IMR-90 (cell line): ENCODE measurements around the gene FMOD. TPM values are rescaled to one million over a fixed set of nuclear protein-coding genes. Genes with fewer than 3 reads are reported as not detected.

ENCODE experiments used
- ATAC-seq: fragments of 200-7000 bp; cut with Tn5 transposase; 2 replicates; pipeline ENCODE4 v1.9.1; 2020; ENCODE audit warnings: low read depth, mild to moderate bottlenecking, moderate library complexity
- BruUV-seq: library from RNA; stranded (reverse); fragments of 400-500 nt; replicated peaks from 2 replicates; lab custom pipeline; 2021; lab: Mats Ljungman, UMichigan
- CTCF ChIA-PET: fragments of 300-600 bp; formaldehyde crosslinking; extraction: SDS; loops from one replicate; lab custom pipeline; 2021; ENCODE audit warnings: antibody characterized with exemption; lab: Yijun Ruan, JAX
- POLR2A ChIA-PET: fragments of 300-600 bp; sonication (Branson Sonifier 250); formaldehyde crosslinking; loops from one replicate; lab custom pipeline; 2022; ENCODE audit warnings: antibody characterized with exemption; ENCODE audit not compliant: unreplicated experiment; lab: Charles Lee
- DNase-seq: peaks from one replicate; pipeline ENCODE4 v3.0.0; 2013
- H2AFZ ChIP-seq: replicated peaks from 2 replicates; pipeline ENCODE3; 2013; ENCODE audit warnings: low read length, mild to moderate bottlenecking; ENCODE audit not compliant: poor library complexity
- H2AK5ac ChIP-seq: 2 replicates; pipeline ENCODE4 v1.6.1; 2013; ENCODE audit warnings: low read depth, low read length, inconsistent platforms
- H2AK9ac ChIP-seq: replicated peaks from 2 replicates; pipeline ENCODE3; 2013; ENCODE audit warnings: mild to moderate bottlenecking, low read depth, low read length, moderate library complexity; ENCODE audit not compliant: poor library complexity
- H2BK120ac ChIP-seq: 2 replicates; pipeline ENCODE4 v1.6.1; 2013; ENCODE audit warnings: low read depth, low read length, inconsistent platforms
- H2BK15ac ChIP-seq: 3 replicates; pipeline ENCODE4 v1.6.1; 2013; ENCODE audit warnings: low read depth, low read length, inconsistent platforms
- H2BK20ac ChIP-seq: 2 replicates; pipeline ENCODE4 v1.6.1; 2013; ENCODE audit warnings: low read depth, mild to moderate bottlenecking, inconsistent platforms, low read length, moderate library complexity
- H2BK5ac ChIP-seq: 2 replicates; pipeline ENCODE4 v1.6.1; 2013; ENCODE audit warnings: mild to moderate bottlenecking, low read depth, low read length, inconsistent platforms; ENCODE audit not compliant: poor library complexity, severe bottlenecking
- H3K14ac ChIP-seq: replicated peaks from 2 replicates; pipeline ENCODE4 v1.6.1; 2013; ENCODE audit warnings: low read depth, low read length, inconsistent platforms
- H3K18ac ChIP-seq: 2 replicates; pipeline ENCODE4 v1.6.1; 2013; ENCODE audit warnings: low read depth, low read length, control low read depth
- H3K23ac ChIP-seq: 2 replicates; pipeline ENCODE4 v1.6.1; 2013; ENCODE audit warnings: low read depth, low read length, inconsistent platforms
- H3K27ac ChIP-seq: 2 replicates; pipeline ENCODE4 v1.5.1; 2013; ENCODE audit warnings: mild to moderate bottlenecking, control low read depth, low read length; ENCODE audit not compliant: insufficient read depth
- H3K27me3 ChIP-seq: 2 replicates; pipeline ENCODE4 v1.6.1; 2013; ENCODE audit warnings: low read length; ENCODE audit not compliant: control insufficient read depth, insufficient read depth
- H3K36me3 ChIP-seq: 2 replicates; pipeline ENCODE4 v1.6.1; 2013; ENCODE audit warnings: low read length, mixed read lengths; ENCODE audit not compliant: control insufficient read depth, insufficient read depth
- H3K4ac ChIP-seq: 2 replicates; pipeline ENCODE4 v1.6.1; 2013; ENCODE audit warnings: low read depth, low read length, inconsistent platforms
- H3K4me1 ChIP-seq: 2 replicates; pipeline ENCODE4 v1.6.1; 2013; ENCODE audit warnings: low read length, mixed read lengths; ENCODE audit not compliant: control insufficient read depth, insufficient read depth
- H3K4me2 ChIP-seq: 2 replicates; pipeline ENCODE4 v1.6.1; 2013; ENCODE audit warnings: low read depth, mild to moderate bottlenecking, control low read depth, low read length, moderate library complexity
- H3K4me3 ChIP-seq: 2 replicates; pipeline ENCODE4 v1.5.1; 2013; ENCODE audit warnings: low read depth, mild to moderate bottlenecking, control low read depth, low read length, moderate library complexity; ENCODE audit not compliant: insufficient read depth
- H3K56ac ChIP-seq: 2 replicates; pipeline ENCODE4 v1.6.1; 2013; ENCODE audit warnings: low read length, inconsistent platforms; ENCODE audit not compliant: insufficient read depth; ENCODE audit errors: extremely low read depth
- H3K79me1 ChIP-seq, 2 experiments: 2 replicates each; pipeline ENCODE4 v1.6.1; 2013; ENCODE audit warnings: low read length in 2 of 2, inconsistent platforms in 1 of 2, low read depth in 1 of 2
- H3K9ac ChIP-seq: 2 replicates; pipeline ENCODE4 v1.6.1; 2013; ENCODE audit warnings: low read depth, low read length, control low read depth
- H3K9me1 ChIP-seq: 2 replicates; pipeline ENCODE4 v1.6.1; 2013; ENCODE audit warnings: low read length, inconsistent platforms; ENCODE audit not compliant: insufficient read depth
- H3K9me3 ChIP-seq: 2 replicates; pipeline ENCODE4 v1.6.1; 2013; ENCODE audit warnings: low read length; ENCODE audit not compliant: control insufficient read depth, insufficient read depth
- H4K20me1 ChIP-seq: 2 replicates; pipeline ENCODE4 v1.6.1; 2013; ENCODE audit warnings: low read length, inconsistent platforms; ENCODE audit not compliant: insufficient read depth
- H4K5ac ChIP-seq: 2 replicates; pipeline ENCODE4 v1.6.1; 2013; ENCODE audit warnings: mild to moderate bottlenecking, low read depth, low read length, control low read depth
- H4K8ac ChIP-seq, 2 experiments: 2 replicates each; pipeline ENCODE4 v1.6.1; 2013; ENCODE audit warnings: low read depth in 2 of 2, low read length in 2 of 2, control low read depth in 1 of 2, inconsistent platforms in 1 of 2
- H4K91ac ChIP-seq: 2 replicates; pipeline ENCODE4 v1.6.1; 2013; ENCODE audit warnings: low read depth, low read length, inconsistent platforms; ENCODE audit not compliant: insufficient read depth
- CEBPB ChIP-seq: IDR thresholded peaks from 2 replicates; pipeline ENCODE4 v1.6.1; 2012; ENCODE audit warnings: low read depth, low read length, improper control_type of control experiment
- CHD1 ChIP-seq: IDR thresholded peaks from 2 replicates; pipeline ENCODE4 v1.6.1; 2012; ENCODE audit warnings: low read depth, low read length, improper control_type of control experiment
- FOS ChIP-seq: fragments of 150-350 bp; IDR thresholded peaks from 2 replicates; pipeline ENCODE4 v1.6.1; 2016; ENCODE audit warnings: low read depth, low read length
- MAFK ChIP-seq: IDR thresholded peaks from 2 replicates; pipeline ENCODE4 v1.6.1; 2012; ENCODE audit warnings: low read depth, low read length, improper control_type of control experiment
- MAZ ChIP-seq: IDR thresholded peaks from 2 replicates; pipeline ENCODE4 v1.6.1; 2012; ENCODE audit warnings: low read depth, mild to moderate bottlenecking, low read length, improper control_type of control experiment, moderate library complexity, borderline replicate concordance
- NFE2L2 ChIP-seq: fragments of 150-350 bp; IDR thresholded peaks from 2 replicates; pipeline ENCODE4 v1.6.1; 2016; ENCODE audit warnings: low read depth, mild to moderate bottlenecking, low read length
- RAD21 ChIP-seq: IDR thresholded peaks from 2 replicates; pipeline ENCODE4 v1.6.1; 2012; ENCODE audit warnings: low read length, improper control_type of control experiment
- RCOR1 ChIP-seq: IDR thresholded peaks from 2 replicates; pipeline ENCODE4 v1.6.1; 2012; ENCODE audit warnings: mild to moderate bottlenecking, low read length, improper control_type of control experiment; ENCODE audit not compliant: insufficient replicate concordance
- RFX5 ChIP-seq: IDR thresholded peaks from 2 replicates; pipeline ENCODE4 v1.8.0; 2012; ENCODE audit warnings: low read depth, mild to moderate bottlenecking, low read length, moderate library complexity
- SMC3 ChIP-seq: fragments of 150-350 bp; IDR thresholded peaks from 2 replicates; pipeline ENCODE4 v1.6.1; 2016; ENCODE audit warnings: low read depth, mild to moderate bottlenecking, antibody characterized with exemption, low read length, moderate library complexity
- WGBS, 2 experiments: methylation state at CpG; one replicate each; pipeline versions ENCODE4 v1.1.5 to v1.1.7; 2013; ENCODE audit warnings: missing lambda C conversion rate in 2 of 2; ENCODE audit not compliant: insufficient read length in 1 of 2; ENCODE audit errors: extremely low coverage in 2 of 2; 5-methylcytosine and 5-hydroxymethylcytosine counted together
- dilution Hi-C: fragments of 300-500 bp; cut with HindIII; formaldehyde crosslinking; loops from one replicate; pipeline ENCODE4 v1.14.3; 2018; ENCODE audit warnings: low sequenced_read_pairs; ENCODE audit not compliant: unreplicated experiment
- in situ Hi-C: fragments of 300-500 bp; cut with MboI; formaldehyde crosslinking; loops from 3 replicates; pipeline ENCODE4 v1.14.3; 2019; ENCODE audit warnings: low sequenced_read_pairs, inconsistent platforms, mixed read lengths
- intact Hi-C: fragments of 100-400 bp; cut with micrococcal nuclease; formaldehyde crosslinking; loops from 2 replicates; pipeline ENCODE4 v1.10.0; 2022
- polyA plus RNA-seq, 3 experiments: library from polyadenylated mRNA; depleted of rRNA; stranded (reverse); fragments of >200 nt; gene quantifications; 2 replicates each; pipeline ENCODE4 v1.2.3, GENCODE V29; 2012; ENCODE audit warnings: low replicate concordance in 1 of 3
- total RNA-seq: library from RNA; depleted of rRNA; stranded (reverse); fragments of >200 nt; gene quantifications from 2 replicates; pipeline ENCODE4 v1.2.3, GENCODE V29; 2012
- TF ChIP-seq, protein P1 (sequence below): fragments of 150-350 bp; IDR thresholded peaks from 2 replicates; pipeline ENCODE4 v1.6.1; 2016; ENCODE audit warnings: low read depth, mild to moderate bottlenecking, low read length, moderate library complexity, borderline replicate concordance
- TF ChIP-seq, protein P2 (sequence below): fragments of 150-350 bp; IDR thresholded peaks from 2 replicates; pipeline ENCODE4 v1.6.1; 2017; ENCODE audit warnings: mild to moderate bottlenecking, antibody characterized with exemption, low read length, low read depth
- TF ChIP-seq, protein P3 (sequence below): conservative IDR thresholded peaks from 2 replicates; pipeline ENCODE4 v1.5.1; 2012; ENCODE audit warnings: mild to moderate bottlenecking, low read depth, low read length, improper control_type of control experiment

The FMOD gene
- total and polyA plus RNA-seq, 2 of the 4 experiments (the other 2 are of a cell fraction): 0.18 to 2.7 TPM

DNA sequence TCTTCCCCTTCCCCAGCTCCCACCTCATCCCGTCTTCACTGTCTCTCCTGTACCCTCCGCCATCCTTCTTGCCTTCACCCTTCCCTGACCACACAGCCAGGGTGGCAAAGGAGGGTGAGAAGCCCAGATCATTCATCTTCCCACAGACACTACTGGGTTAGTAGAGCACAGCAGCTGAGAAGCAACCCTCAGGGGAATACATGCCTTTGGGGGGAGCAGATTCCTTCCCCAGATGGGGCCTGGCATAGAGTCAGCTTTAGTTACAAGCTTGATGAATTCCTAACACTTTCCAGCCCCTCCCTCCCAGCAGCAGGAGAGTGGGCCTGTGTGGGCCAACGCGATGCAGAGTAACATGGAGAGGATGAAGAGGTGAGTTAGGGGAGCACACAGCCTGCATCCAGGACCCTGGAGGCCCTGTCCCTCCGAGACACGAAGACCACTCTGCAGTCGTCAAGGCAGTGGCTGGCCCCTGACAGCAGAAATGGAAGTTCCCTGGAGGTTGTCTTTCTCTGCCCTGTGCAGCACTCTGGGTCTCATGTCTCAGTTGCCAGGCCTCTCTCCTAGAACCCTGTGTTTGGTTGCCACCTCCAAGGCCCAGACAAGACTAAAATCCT is 54.4 kb downstream of the FMOD start:
- H3K14ac ChIP-seq: no peak overlapping the region
- CTCF ChIA-PET: no interaction called here
- TF ChIP-seq CEBPB (no peak), RCOR1 (no peak), FOS (no peak), SMC3 (no peak), NFE2L2 (no peak), CHD1 (no peak), MAZ (no peak), RFX5 (no peak), RAD21 (no peak), MAFK (no peak)
- TF ChIP-seq, protein P1, sequence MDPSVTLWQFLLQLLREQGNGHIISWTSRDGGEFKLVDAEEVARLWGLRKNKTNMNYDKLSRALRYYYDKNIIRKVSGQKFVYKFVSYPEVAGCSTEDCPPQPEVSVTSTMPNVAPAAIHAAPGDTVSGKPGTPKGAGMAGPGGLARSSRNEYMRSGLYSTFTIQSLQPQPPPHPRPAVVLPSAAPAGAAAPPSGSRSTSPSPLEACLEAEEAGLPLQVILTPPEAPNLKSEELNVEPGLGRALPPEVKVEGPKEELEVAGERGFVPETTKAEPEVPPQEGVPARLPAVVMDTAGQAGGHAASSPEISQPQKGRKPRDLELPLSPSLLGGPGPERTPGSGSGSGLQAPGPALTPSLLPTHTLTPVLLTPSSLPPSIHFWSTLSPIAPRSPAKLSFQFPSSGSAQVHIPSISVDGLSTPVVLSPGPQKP: no peak
- TF ChIP-seq, protein P2, sequence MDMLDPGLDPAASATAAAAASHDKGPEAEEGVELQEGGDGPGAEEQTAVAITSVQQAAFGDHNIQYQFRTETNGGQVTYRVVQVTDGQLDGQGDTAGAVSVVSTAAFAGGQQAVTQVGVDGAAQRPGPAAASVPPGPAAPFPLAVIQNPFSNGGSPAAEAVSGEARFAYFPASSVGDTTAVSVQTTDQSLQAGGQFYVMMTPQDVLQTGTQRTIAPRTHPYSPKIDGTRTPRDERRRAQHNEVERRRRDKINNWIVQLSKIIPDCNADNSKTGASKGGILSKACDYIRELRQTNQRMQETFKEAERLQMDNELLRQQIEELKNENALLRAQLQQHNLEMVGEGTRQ: no peak
- TF ChIP-seq, protein P3, sequence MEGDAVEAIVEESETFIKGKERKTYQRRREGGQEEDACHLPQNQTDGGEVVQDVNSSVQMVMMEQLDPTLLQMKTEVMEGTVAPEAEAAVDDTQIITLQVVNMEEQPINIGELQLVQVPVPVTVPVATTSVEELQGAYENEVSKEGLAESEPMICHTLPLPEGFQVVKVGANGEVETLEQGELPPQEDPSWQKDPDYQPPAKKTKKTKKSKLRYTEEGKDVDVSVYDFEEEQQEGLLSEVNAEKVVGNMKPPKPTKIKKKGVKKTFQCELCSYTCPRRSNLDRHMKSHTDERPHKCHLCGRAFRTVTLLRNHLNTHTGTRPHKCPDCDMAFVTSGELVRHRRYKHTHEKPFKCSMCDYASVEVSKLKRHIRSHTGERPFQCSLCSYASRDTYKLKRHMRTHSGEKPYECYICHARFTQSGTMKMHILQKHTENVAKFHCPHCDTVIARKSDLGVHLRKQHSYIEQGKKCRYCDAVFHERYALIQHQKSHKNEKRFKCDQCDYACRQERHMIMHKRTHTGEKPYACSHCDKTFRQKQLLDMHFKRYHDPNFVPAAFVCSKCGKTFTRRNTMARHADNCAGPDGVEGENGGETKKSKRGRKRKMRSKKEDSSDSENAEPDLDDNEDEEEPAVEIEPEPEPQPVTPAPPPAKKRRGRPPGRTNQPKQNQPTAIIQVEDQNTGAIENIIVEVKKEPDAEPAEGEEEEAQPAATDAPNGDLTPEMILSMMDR: no peak
- H3K36me3 ChIP-seq: no peaks in the 10 kb centered on the region
- intact Hi-C loops: no loop called here
- no peaks in the 10 kb centered on the region for H4K20me1 ChIP-seq
- H2BK5ac ChIP-seq: no peak overlapping the region
- no peak overlapping the region for H3K18ac ChIP-seq
- H3K9ac ChIP-seq: no peak overlapping the region
- no peak overlapping the region for H3K4me2 ChIP-seq
- no peak overlapping the region for H2AK5ac ChIP-seq
- DNase-seq (no peak), ATAC-seq (peak; percentile 53)
- no peak overlapping the region for H3K4me3 ChIP-seq
- H3K23ac ChIP-seq: no peak overlapping the region
- no peak overlapping the region for H3K56ac ChIP-seq
- no peak overlapping the region for H2BK15ac ChIP-seq
- no peak overlapping the region for H4K5ac ChIP-seq
- dilution Hi-C loops: no loop called here
- H3K27me3 ChIP-seq: peaks cover 51% of the 10 kb centered on the region
- no peak overlapping the region for H2AFZ ChIP-seq
- in situ Hi-C loops: no loop called here
- no peaks in the 10 kb centered on the region for H3K9me3 ChIP-seq
- H3K9me1 ChIP-seq: no peaks in the 10 kb centered on the region
- H4K91ac ChIP-seq: no peak overlapping the region
- no TSS peak for BruUV-seq
- no peak overlapping the region for H2BK20ac ChIP-seq
- H2AK9ac ChIP-seq: no peak overlapping the region
- H3K4me1 ChIP-seq: peaks cover 2% of the 10 kb centered on the region; the same call in 1 of the 2 replicates
- no peaks in the 10 kb centered on the region for H3K79me1 ChIP-seq
- no peak overlapping the region for H4K8ac ChIP-seq
- H3K4ac ChIP-seq: no peak overlapping the region
- POLR2A ChIA-PET: no interaction called here
- H2BK120ac ChIP-seq: no peak overlapping the region
- H3K27ac ChIP-seq: no peak overlapping the region
- 68% methylated on average over 3 of the region's 7 CpGs; no CpG with 5 or more reads in 1 of the 2 experiments for WGBS, 2 experiments
